Measurements from ENCODE around the gene SORCS2.
A peak's percentile ranks its signal among the peaks of the same experiment; 100 is the strongest.

Gene SORCS2

DNA sequence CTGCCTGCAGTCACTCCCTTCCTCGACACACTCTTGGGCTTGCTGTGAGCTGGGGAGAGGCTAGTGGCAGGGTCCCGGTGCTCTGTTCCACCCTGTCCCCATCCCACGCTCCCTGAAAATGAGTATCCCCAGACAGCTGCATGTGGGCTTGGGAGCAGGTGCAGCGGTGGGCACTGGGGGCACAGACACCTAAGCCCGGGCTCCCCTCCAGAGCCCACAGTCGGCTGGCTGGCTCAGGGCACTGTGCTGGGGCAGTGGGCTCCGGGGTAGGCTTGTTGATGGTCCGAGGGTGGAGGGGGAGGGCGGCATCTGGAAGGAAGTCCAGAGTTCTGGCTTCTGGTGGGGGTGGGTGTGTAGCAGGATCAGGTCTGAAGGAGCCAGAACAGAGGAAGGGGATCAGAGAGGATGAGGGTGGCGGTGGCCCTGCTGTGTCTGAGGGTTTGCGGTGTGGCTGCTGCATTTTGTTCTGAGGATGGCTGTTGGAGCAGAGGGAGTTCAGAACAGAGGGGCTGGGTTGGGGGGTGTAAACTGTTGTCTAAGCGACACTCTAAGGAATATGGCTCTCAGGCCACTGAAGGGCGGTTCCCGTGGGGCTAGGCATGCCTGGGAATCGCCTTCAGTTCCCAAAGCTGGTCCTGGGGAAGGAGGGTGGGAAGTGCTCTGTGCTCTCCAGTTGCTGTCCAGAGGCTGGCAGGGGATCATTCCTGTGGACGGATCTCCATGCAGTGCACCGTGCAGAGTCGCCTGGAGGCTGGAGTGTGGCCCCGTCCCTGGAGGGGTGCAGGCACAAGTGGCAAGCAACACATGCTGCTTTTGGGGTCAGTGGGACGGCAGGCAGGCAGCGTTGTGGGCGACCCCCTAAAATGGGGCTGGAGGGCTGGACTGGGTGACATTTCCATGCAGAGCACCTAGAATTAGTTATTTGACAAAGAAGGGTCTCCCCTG lies 114.0 kb downstream of the SORCS2 start:
- DNase-seq (ENCODE audit: extremely low spot score): no peak
- ChIA-PET CTCF (no interaction called here), POLR2A (no interaction called here)
- TF ChIP-seq ARNT (IDR thresholded peaks at IDR 0.05) (no peak), TARDBP (IDR thresholded peaks at IDR 0.05) (no peak), CTBP1 (IDR thresholded peaks at IDR 0.05; ENCODE audit: borderline replicate concordance) (no peak), FOXM1 (IDR thresholded peaks at IDR 0.05; ENCODE audit: borderline replicate concordance) (no peak), ELF4 (IDR thresholded peaks at IDR 0.05) (no peak), FOXK2 (IDR thresholded peaks at IDR 0.05) (no peak), ZNF384 (IDR thresholded peaks at IDR 0.05) (no peak), LEF1 (IDR thresholded peaks at IDR 0.05; ENCODE audit: borderline replicate concordance) (no peak)

DNA sequence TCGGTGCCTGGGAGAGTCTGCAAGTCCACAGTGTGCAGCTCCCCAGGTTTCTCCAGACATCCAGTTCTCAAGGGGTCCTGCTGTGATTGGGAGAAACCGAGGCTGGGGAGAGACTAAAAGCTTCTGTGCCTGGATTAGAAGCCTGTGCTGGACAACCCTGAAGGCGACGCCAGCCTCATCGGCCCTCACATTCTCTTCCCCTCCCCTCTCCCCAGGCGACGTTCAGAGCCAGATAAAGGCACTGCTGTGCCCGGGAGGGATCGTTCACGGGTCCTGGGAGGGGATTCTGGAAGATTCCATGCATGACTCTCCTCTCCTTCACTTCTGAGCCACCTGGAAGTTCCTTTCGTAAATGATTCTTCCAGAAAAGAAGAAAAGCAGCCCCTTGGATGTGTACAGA lies 114.6 kb downstream of the SORCS2 start:
- CTCF ChIA-PET: interaction anchor here (1.1 kb wide), 1 partner anchor 112 kb away, joined by 3 read pairs; no protein-coding TSS in a partner anchor
- TF ChIP-seq FOXM1 (IDR thresholded peaks at IDR 0.05; ENCODE audit: borderline replicate concordance): no peak
- TF ChIP-seq FOXK2 (IDR thresholded peaks at IDR 0.05): no peak
- TF ChIP-seq ELF4 (IDR thresholded peaks at IDR 0.05): no peak
- TF ChIP-seq SP1 (IDR thresholded peaks at IDR 0.05): no peak
- TF ChIP-seq ZNF384 (IDR thresholded peaks at IDR 0.05): no peak
- no peak for TF ChIP-seq NFRKB (IDR thresholded peaks at IDR 0.05)
- no peak for TF ChIP-seq ARNT (IDR thresholded peaks at IDR 0.05)
- TF ChIP-seq, protein P1, sequence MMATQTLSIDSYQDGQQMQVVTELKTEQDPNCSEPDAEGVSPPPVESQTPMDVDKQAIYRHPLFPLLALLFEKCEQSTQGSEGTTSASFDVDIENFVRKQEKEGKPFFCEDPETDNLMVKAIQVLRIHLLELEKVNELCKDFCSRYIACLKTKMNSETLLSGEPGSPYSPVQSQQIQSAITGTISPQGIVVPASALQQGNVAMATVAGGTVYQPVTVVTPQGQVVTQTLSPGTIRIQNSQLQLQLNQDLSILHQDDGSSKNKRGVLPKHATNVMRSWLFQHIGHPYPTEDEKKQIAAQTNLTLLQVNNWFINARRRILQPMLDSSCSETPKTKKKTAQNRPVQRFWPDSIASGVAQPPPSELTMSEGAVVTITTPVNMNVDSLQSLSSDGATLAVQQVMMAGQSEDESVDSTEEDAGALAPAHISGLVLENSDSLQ (IDR thresholded peaks at IDR 0.05): no peak
- DNase-seq (ENCODE audit: extremely low spot score): no peak
- POLR2A ChIA-PET: no interaction called here

DNA sequence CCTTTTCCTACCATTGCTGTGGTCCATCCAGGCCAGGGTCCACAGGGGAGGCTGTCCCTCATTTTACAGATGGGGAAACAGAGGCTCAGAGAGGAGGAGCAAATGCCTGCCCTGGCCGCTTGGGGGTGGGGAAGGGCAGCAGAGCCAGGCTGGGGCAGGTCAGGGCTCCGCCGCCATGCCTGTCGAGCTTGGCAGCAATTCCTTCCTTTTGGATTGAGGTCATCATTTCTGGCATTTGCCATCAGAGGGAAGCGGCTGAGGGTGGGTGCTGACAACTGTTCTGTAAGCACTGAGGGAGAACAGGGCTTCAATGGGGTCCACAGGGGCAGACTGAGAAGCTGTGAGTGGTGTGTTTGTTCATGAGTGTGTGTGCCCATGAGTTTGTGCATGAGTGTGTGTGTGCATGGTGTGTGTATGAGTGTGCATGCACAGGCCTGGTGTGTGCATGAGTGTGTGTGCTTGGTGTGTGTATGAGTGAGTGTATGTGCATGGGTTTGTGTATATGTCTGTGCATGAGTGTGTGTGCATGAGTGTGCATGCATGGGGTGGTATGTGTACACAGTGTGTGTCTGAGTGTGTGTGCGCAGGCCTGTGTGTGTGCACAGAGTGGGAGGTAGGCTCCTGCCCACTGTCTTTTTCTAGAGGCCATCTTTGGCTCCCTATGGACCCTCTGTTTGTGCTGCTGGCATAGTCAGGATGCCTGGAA lies 115.2 kb downstream of the SORCS2 start:
- CTCF ChIA-PET: interaction anchor here (1.1 kb wide), 1 partner anchor 113 kb away, joined by 3 read pairs; no protein-coding TSS in a partner anchor
- TF ChIP-seq FOXM1 (IDR thresholded peaks at IDR 0.05; ENCODE audit: borderline replicate concordance) (no peak), SP1 (IDR thresholded peaks at IDR 0.05) (no peak), ARNT (IDR thresholded peaks at IDR 0.05) (no peak), FOXA1 (IDR thresholded peaks at IDR 0.05) (no peak), TARDBP (IDR thresholded peaks at IDR 0.05) (no peak), SUZ12 (IDR thresholded peaks at IDR 0.05) (no peak), ELF4 (IDR thresholded peaks at IDR 0.05) (no peak), L3MBTL2 (conservative IDR thresholded peaks at IDR 0.05) (no peak), BHLHE40 (IDR thresholded peaks at IDR 0.05; ENCODE audit: borderline replicate concordance) (no peak)
- POLR2A ChIA-PET: no interaction called here
- no peak for DNase-seq (ENCODE audit: extremely low spot score)

DNA sequence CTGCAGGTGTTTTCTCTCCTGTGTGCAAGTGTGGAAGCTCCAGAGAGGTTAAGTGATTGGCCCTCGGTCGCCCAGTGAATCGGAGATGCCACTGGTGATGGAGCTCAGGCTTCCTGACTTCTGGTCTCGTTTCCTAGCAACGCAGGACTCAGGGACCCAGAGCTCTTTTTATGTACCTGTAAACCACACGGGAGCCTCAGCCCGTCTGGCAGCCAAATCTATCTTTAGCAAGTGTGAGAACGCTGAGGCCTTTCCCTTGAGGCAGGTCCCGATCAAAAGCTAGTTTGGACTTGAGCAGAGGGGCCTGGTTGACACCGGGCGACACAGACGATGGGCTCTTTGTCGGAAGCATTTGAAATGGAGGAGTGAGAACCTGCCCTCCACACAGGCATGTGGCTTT lies 116.8 kb downstream of the SORCS2 start:
- TF ChIP-seq SP1 (IDR thresholded peaks at IDR 0.05) (no peak), BHLHE40 (IDR thresholded peaks at IDR 0.05; ENCODE audit: borderline replicate concordance) (no peak), LEF1 (IDR thresholded peaks at IDR 0.05; ENCODE audit: borderline replicate concordance) (no peak), SUZ12 (IDR thresholded peaks at IDR 0.05) (no peak), ARNT (IDR thresholded peaks at IDR 0.05) (no peak), HDGF (IDR thresholded peaks at IDR 0.05; ENCODE audit: borderline replicate concordance) (no peak), ZNF384 (IDR thresholded peaks at IDR 0.05) (no peak), NFRKB (IDR thresholded peaks at IDR 0.05) (no peak), FOXM1 (IDR thresholded peaks at IDR 0.05; ENCODE audit: borderline replicate concordance) (no peak)
- TF ChIP-seq, protein P1 (IDR thresholded peaks at IDR 0.05): no peak
- POLR2A ChIA-PET: no interaction called here
- CTCF ChIA-PET: interaction anchor here (0.6 kb wide), 1 partner anchor 9 kb away, joined by 4 read pairs; no protein-coding TSS in a partner anchor
- DNase-seq (ENCODE audit: extremely low spot score): no peak

- POLR2A ChIA-PET: no interaction called here
- DNase-seq (ENCODE audit: extremely low spot score): no peak
- TF ChIP-seq FOXA1 (IDR thresholded peaks at IDR 0.05): no peak
- no peak for TF ChIP-seq TARDBP (IDR thresholded peaks at IDR 0.05)
- TF ChIP-seq CTBP1 (IDR thresholded peaks at IDR 0.05; ENCODE audit: borderline replicate concordance): no peak
- TF ChIP-seq FOXM1 (IDR thresholded peaks at IDR 0.05; ENCODE audit: borderline replicate concordance): no peak
- no peak for TF ChIP-seq ZNF384 (IDR thresholded peaks at IDR 0.05)
- TF ChIP-seq NFRKB (IDR thresholded peaks at IDR 0.05): no peak
- CTCF ChIA-PET: interaction anchor here (0.9 to 1.4 kb wide), 3 partner anchors 13 to 208 kb away, joined by 3 to 4 read pairs (median 4); no protein-coding TSS in a partner anchor
Measured at GRCh38 chr4:7309636-7310390, 117.5 kb downstream of the SORCS2 start.

GRCh38 chr4:7310451-7310850 lies 118.1 kb downstream of the SORCS2 start:
- TF ChIP-seq ELF4 (IDR thresholded peaks at IDR 0.05) (no peak), FOXM1 (IDR thresholded peaks at IDR 0.05; ENCODE audit: borderline replicate concordance) (no peak), TARDBP (IDR thresholded peaks at IDR 0.05) (no peak), NFRKB (IDR thresholded peaks at IDR 0.05) (no peak), FOXK2 (IDR thresholded peaks at IDR 0.05) (no peak), ARNT (IDR thresholded peaks at IDR 0.05) (no peak), LEF1 (IDR thresholded peaks at IDR 0.05; ENCODE audit: borderline replicate concordance) (no peak), FOXA1 (IDR thresholded peaks at IDR 0.05) (no peak), BHLHE40 (IDR thresholded peaks at IDR 0.05; ENCODE audit: borderline replicate concordance) (no peak), CTBP1 (IDR thresholded peaks at IDR 0.05; ENCODE audit: borderline replicate concordance) (no peak), SP1 (IDR thresholded peaks at IDR 0.05) (no peak), L3MBTL2 (conservative IDR thresholded peaks at IDR 0.05) (no peak), ZNF384 (IDR thresholded peaks at IDR 0.05) (no peak), SUZ12 (IDR thresholded peaks at IDR 0.05) (no peak)
- TF ChIP-seq, protein P1 (IDR thresholded peaks at IDR 0.05): no peak
- peak; percentile 33 for DNase-seq (ENCODE audit: extremely low spot score)
- CTCF ChIA-PET: interaction anchor here (0.9 to 1.4 kb wide), 3 partner anchors 14 to 209 kb away, joined by 3 to 4 read pairs (median 4); no protein-coding TSS in a partner anchor
- POLR2A ChIA-PET: no interaction called here
